Measurements from ENCODE around the gene ARMC8. TPM values are rescaled to one million over a fixed set of nuclear protein-coding genes. Genes with fewer than 3 reads are reported as not detected.

The ARMC8 gene
- total RNA-seq, 1 donor from 2014 or later: 80.3 TPM

DNA sequence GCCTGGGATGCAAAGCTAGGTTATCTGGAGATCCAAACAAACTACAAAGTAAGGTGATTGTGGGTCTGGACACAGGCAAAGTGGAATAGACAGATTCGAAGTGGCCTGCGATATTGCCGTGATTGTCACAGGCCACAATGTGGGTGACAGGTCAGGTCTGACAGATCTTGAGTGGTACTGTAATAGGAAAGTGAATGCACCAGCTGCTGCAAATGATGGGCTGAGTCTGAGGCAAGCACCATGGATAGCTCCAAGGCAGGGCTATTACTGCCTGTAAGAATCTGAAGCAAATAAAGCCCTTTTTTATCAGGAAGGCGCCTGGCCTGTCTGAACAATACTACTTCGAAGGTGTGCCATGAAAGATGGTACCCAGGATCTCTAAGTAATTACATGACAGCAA is 10.0 kb downstream of the ARMC8 start:
- peaks cover 2% of the 10 kb centered on the region for H3K27me3 Mint-ChIP-seq (ENCODE audit: insufficient read depth, low read depth)
- H2AFZ ChIP-seq (replicated peaks): no peak overlapping the region
- DNase-seq (ENCODE audit: low spot score): peak; percentile 44
- no peak overlapping the region for H3K27ac Mint-ChIP-seq
- H3K36me3 Mint-ChIP-seq: peaks cover 18% of the 10 kb centered on the region
- no peaks in the 10 kb centered on the region for H3K9me3 ChIP-seq (ENCODE audit: low read depth)
- peaks cover 10% of the 10 kb centered on the region for H3F3A ChIP-seq (ENCODE audit: low read depth)
- no peaks in the 10 kb centered on the region for H3K36me3 ChIP-seq
- no peak for TF ChIP-seq EZH2 (IDR thresholded peaks at IDR 0.05)
- TF ChIP-seq EZH2phosphoT487 (IDR thresholded peaks at IDR 0.05): no peak
- TF ChIP-seq, protein P1, sequence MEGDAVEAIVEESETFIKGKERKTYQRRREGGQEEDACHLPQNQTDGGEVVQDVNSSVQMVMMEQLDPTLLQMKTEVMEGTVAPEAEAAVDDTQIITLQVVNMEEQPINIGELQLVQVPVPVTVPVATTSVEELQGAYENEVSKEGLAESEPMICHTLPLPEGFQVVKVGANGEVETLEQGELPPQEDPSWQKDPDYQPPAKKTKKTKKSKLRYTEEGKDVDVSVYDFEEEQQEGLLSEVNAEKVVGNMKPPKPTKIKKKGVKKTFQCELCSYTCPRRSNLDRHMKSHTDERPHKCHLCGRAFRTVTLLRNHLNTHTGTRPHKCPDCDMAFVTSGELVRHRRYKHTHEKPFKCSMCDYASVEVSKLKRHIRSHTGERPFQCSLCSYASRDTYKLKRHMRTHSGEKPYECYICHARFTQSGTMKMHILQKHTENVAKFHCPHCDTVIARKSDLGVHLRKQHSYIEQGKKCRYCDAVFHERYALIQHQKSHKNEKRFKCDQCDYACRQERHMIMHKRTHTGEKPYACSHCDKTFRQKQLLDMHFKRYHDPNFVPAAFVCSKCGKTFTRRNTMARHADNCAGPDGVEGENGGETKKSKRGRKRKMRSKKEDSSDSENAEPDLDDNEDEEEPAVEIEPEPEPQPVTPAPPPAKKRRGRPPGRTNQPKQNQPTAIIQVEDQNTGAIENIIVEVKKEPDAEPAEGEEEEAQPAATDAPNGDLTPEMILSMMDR (IDR thresholded peaks at IDR 0.05): no peak
- peaks cover 100% of the 10 kb centered on the region for H3K79me2 ChIP-seq (ENCODE audit: low read depth)
- no peaks in the 10 kb centered on the region for H3K4me1 ChIP-seq
- H3K4me1 Mint-ChIP-seq: no peaks in the 10 kb centered on the region
- H3K27me3 ChIP-seq: no peaks in the 10 kb centered on the region
- no peak overlapping the region for H3K4me3 Mint-ChIP-seq
- no peak overlapping the region for H3K4me2 ChIP-seq
- peaks cover 87% of the 10 kb centered on the region for H4K20me1 ChIP-seq (ENCODE audit: low read depth)
- no peak overlapping the region for H3K27ac ChIP-seq
- no peaks in the 10 kb centered on the region for H3K9me3 Mint-ChIP-seq
- H3K4me3 ChIP-seq: no peak overlapping the region
- no peak overlapping the region for H3K9ac ChIP-seq

DNA sequence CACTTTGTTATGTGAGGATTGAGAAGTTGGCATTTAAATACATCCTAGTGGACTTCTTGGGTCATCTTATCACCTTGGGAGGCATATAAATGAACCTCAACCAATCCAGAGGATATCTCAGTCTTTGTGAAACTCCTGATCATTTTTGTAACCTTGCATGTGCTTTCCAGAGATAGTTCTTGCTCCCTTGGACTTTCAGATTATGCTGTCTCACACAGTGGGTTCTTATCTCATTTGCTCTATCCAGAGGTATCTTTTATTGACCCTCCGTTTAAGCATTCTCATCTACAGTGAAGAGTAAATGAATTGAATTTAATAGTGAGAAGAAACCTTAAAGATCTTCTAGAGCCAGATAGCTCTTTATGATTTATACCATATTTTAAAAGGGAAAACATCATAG is 10.4 kb downstream of the ARMC8 start:
- H4K20me1 ChIP-seq (ENCODE audit: low read depth): peaks cover 92% of the 10 kb centered on the region

DNA sequence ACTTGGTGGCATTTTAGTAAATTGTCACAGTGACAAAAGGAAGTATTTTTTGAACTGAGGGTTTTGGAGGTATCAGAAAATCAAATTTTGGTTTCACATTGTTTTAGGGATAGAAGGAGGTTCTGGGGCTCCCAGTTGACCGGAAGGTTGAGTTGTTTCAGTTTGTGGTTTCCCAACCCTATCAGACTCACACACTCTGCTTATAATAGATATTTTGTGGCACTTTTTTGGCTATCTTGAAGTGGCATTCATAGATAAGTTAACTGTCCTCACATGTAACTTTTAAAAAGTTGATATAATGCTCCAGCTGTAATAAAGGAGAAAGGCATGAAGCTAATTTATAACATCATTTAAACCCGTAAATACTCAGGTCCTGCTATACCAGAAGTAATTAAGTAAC is 12.8 kb downstream of the ARMC8 start:
- Mint-ChIP-seq H3K36me3 (peaks cover 12% of the 10 kb centered on the region), H3K4me1 (peaks cover 4% of the 10 kb centered on the region), H3K4me3 (no peak overlapping the region), H3K27me3 (ENCODE audit: insufficient read depth, low read depth) (no peaks in the 10 kb centered on the region), H3K27ac (no peak overlapping the region), H3K9me3 (no peaks in the 10 kb centered on the region)
- H3K9ac ChIP-seq: no peak overlapping the region
- peaks cover 98% of the 10 kb centered on the region for H4K20me1 ChIP-seq (ENCODE audit: low read depth)
- no peak for DNase-seq (ENCODE audit: low spot score)
- no peak overlapping the region for H2AFZ ChIP-seq (replicated peaks)
- H3K27me3 ChIP-seq: no peaks in the 10 kb centered on the region
- no peak overlapping the region for H3K4me2 ChIP-seq
- no peak overlapping the region for H3K4me3 ChIP-seq
- peaks cover 5% of the 10 kb centered on the region for H3K4me1 ChIP-seq
- H3F3A ChIP-seq (ENCODE audit: low read depth): peaks cover 10% of the 10 kb centered on the region
- H3K27ac ChIP-seq: no peak overlapping the region
- no peaks in the 10 kb centered on the region for H3K36me3 ChIP-seq
- no peak for TF ChIP-seq EZH2phosphoT487 (IDR thresholded peaks at IDR 0.05)
- TF ChIP-seq, protein P1 (IDR thresholded peaks at IDR 0.05): no peak
- no peak for TF ChIP-seq EZH2 (IDR thresholded peaks at IDR 0.05)
- no peaks in the 10 kb centered on the region for H3K9me3 ChIP-seq (ENCODE audit: low read depth)
- peaks cover 100% of the 10 kb centered on the region for H3K79me2 ChIP-seq (ENCODE audit: low read depth)

More for the DNA sequence above, 10.4 kb downstream of the ARMC8 start:
- H2AFZ ChIP-seq (replicated peaks): no peak overlapping the region
- Mint-ChIP-seq H3K4me1 (no peaks in the 10 kb centered on the region), H3K36me3 (peaks cover 16% of the 10 kb centered on the region), H3K9me3 (no peaks in the 10 kb centered on the region), H3K27ac (no peak overlapping the region), H3K27me3 (ENCODE audit: insufficient read depth, low read depth) (peaks cover 2% of the 10 kb centered on the region), H3K4me3 (no peak overlapping the region)
- H3K4me2 ChIP-seq: no peak overlapping the region
- peaks cover 100% of the 10 kb centered on the region for H3K79me2 ChIP-seq (ENCODE audit: low read depth)
- DNase-seq (ENCODE audit: low spot score): no peak
- no peaks in the 10 kb centered on the region for H3K27me3 ChIP-seq
- H3K36me3 ChIP-seq: no peaks in the 10 kb centered on the region
- TF ChIP-seq EZH2phosphoT487 (IDR thresholded peaks at IDR 0.05): no peak
- TF ChIP-seq, protein P1 (IDR thresholded peaks at IDR 0.05): no peak
- TF ChIP-seq EZH2 (IDR thresholded peaks at IDR 0.05): no peak
- H3K9ac ChIP-seq: no peak overlapping the region
- H3K4me1 ChIP-seq: no peaks in the 10 kb centered on the region
- no peak overlapping the region for H3K27ac ChIP-seq
- H3K9me3 ChIP-seq (ENCODE audit: low read depth): no peaks in the 10 kb centered on the region
- peaks cover 10% of the 10 kb centered on the region for H3F3A ChIP-seq (ENCODE audit: low read depth)
- H3K4me3 ChIP-seq: no peak overlapping the region

Data from neural progenitor cell (in vitro differentiated cells).